Transverse colon (tissue), 4 donors: ENCODE results near the gene FAM83D.

ENCODE experiments used
- POLR2AphosphoS5 ChIP-seq, 3 donors: sonication (generic); formaldehyde crosslinking; IDR thresholded peaks; one replicate each; pipeline ENCODE4 v1.6.1; 2016; ENCODE audit warnings: antibody characterized with exemption in 3 of 3
- TF ChIP-seq, protein P1 (sequence below), 5 experiments: fragments of 200-600 bp in 3 of 5; fragments of 450-650 bp in 2 of 5; sonication (generic) in 3 of 5; IDR thresholded peaks; 1 replicate in 2 of 5; 2 replicates in 3 of 5; pipeline ENCODE4 v1.5.1; 2016 to 2017; ENCODE audit warnings: antibody characterized with exemption in 5 of 5, inconsistent platforms in 3 of 5, mild to moderate bottlenecking in 2 of 5, moderate library complexity in 1 of 5

DNA sequence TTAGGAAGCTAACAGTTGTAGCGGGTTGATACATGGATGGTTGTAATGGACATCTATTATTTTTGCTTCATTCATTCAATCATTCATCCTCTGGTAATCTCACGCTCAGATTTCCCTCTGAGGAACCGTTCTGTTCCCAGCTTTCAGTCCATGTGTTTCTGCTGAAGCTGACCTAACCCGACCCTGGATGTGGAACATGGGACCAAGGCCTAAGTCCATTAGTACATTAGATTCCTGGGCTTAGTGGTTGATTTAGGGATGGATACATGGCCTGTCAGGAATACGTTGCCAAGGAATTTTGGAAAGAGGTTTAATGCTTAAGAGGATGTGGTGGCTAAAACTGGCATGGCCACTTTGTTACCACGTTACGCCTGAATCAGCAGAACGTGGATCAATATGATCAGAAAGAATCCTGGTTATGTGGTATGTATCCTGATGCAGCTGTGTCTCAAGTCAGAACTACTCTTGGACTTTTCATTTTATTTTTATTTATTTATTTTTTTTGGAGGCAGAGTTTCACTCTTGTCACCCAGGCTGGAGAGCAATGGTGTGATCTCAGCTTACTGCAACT is 31.8 kb downstream of the FAM83D start:
- TF ChIP-seq, protein P1, sequence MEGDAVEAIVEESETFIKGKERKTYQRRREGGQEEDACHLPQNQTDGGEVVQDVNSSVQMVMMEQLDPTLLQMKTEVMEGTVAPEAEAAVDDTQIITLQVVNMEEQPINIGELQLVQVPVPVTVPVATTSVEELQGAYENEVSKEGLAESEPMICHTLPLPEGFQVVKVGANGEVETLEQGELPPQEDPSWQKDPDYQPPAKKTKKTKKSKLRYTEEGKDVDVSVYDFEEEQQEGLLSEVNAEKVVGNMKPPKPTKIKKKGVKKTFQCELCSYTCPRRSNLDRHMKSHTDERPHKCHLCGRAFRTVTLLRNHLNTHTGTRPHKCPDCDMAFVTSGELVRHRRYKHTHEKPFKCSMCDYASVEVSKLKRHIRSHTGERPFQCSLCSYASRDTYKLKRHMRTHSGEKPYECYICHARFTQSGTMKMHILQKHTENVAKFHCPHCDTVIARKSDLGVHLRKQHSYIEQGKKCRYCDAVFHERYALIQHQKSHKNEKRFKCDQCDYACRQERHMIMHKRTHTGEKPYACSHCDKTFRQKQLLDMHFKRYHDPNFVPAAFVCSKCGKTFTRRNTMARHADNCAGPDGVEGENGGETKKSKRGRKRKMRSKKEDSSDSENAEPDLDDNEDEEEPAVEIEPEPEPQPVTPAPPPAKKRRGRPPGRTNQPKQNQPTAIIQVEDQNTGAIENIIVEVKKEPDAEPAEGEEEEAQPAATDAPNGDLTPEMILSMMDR (IDR thresholded peaks at IDR 0.05), result no peak
- TF ChIP-seq POLR2AphosphoS5 (IDR thresholded peaks at IDR 0.05), result no peak
